ENCODE data around the gene FSTL1. TPM values are rescaled to one million over a fixed set of nuclear protein-coding genes. Genes with fewer than 3 reads are reported as not detected.

Gene FSTL1
- total RNA-seq, 2 experiments from 2014 or later: 0.16 to 1.3 TPM

- H3K9me3 Mint-ChIP-seq (ENCODE audit: low read depth): no peaks in the 10 kb centered on the region
- ATAC-seq (no peak), DNase-seq (no peak)
- H3K4me3 Mint-ChIP-seq: no peak overlapping the region
- no peaks in the 10 kb centered on the region for H3K4me1 Mint-ChIP-seq
- peaks cover 11% of the 10 kb centered on the region for H3K27me3 Mint-ChIP-seq
- no peak overlapping the region for H3K27ac Mint-ChIP-seq
- CTCF ChIA-PET: no interaction called here
- no peaks in the 10 kb centered on the region for H3K36me3 Mint-ChIP-seq
Observed at GRCh38 chr3:120473896-120474675, 23.3 kb upstream of the FSTL1 start.

GRCh38 chr3:120473389-120473788 lies 22.6 kb upstream of the FSTL1 start:
- DNase-seq: no peak
- CTCF ChIA-PET: no interaction called here
- Mint-ChIP-seq H3K9me3 (ENCODE audit: low read depth) (no peaks in the 10 kb centered on the region), H3K4me3 (no peak overlapping the region), H3K36me3 (no peaks in the 10 kb centered on the region), H3K4me1 (no peaks in the 10 kb centered on the region), H3K27ac (no peak overlapping the region), H3K27me3 (peaks cover 9% of the 10 kb centered on the region)
- no peak for ATAC-seq

- Mint-ChIP-seq H3K4me1 (no peaks in the 10 kb centered on the region), H3K27me3 (peaks cover 12% of the 10 kb centered on the region), H3K4me3 (no peak overlapping the region), H3K27ac (no peak overlapping the region), H3K9me3 (ENCODE audit: low read depth) (no peaks in the 10 kb centered on the region), H3K36me3 (no peaks in the 10 kb centered on the region)
- CTCF ChIA-PET: interaction anchor here (1.4 kb wide), 1 partner anchor 55 kb away, joined by 3 read pairs; no protein-coding TSS in a partner anchor
- no peak for DNase-seq
- ATAC-seq: no peak
Observed at GRCh38 chr3:120472121-120472844, 21.5 kb upstream of the FSTL1 start.

GRCh38 chr3:120471643-120472042 lies 20.9 kb upstream of the FSTL1 start:
- no peak overlapping the region for H3K4me3 Mint-ChIP-seq
- no peak for ATAC-seq
- H3K9me3 Mint-ChIP-seq (ENCODE audit: low read depth): no peaks in the 10 kb centered on the region
- DNase-seq: no peak
- CTCF ChIA-PET: interaction anchor here (1.4 kb wide), 1 partner anchor 54 kb away, joined by 3 read pairs; no protein-coding TSS in a partner anchor
- no peak overlapping the region for H3K27ac Mint-ChIP-seq
- H3K27me3 Mint-ChIP-seq: peaks cover 12% of the 10 kb centered on the region
- no peaks in the 10 kb centered on the region for H3K4me1 Mint-ChIP-seq
- H3K36me3 Mint-ChIP-seq: no peaks in the 10 kb centered on the region

GRCh38 chr3:120470870-120471269 lies 20.1 kb upstream of the FSTL1 start:
- CTCF ChIA-PET: interaction anchor here (1.4 kb wide), 1 partner anchor 54 kb away, joined by 3 read pairs; no protein-coding TSS in a partner anchor
- DNase-seq (no peak), ATAC-seq (no peak)
- Mint-ChIP-seq H3K4me3 (no peak overlapping the region), H3K36me3 (no peaks in the 10 kb centered on the region), H3K27ac (no peak overlapping the region), H3K4me1 (no peaks in the 10 kb centered on the region), H3K27me3 (peaks cover 14% of the 10 kb centered on the region), H3K9me3 (ENCODE audit: low read depth) (no peaks in the 10 kb centered on the region)

- Mint-ChIP-seq H3K4me1 (no peaks in the 10 kb centered on the region), H3K27ac (no peak overlapping the region), H3K36me3 (no peaks in the 10 kb centered on the region), H3K4me3 (no peak overlapping the region), H3K9me3 (ENCODE audit: low read depth) (no peaks in the 10 kb centered on the region), H3K27me3 (peaks cover 18% of the 10 kb centered on the region)
- CTCF ChIA-PET: interaction anchor here (0.6 kb wide), 1 partner anchor 13 kb away, joined by 3 read pairs; no protein-coding TSS in a partner anchor
- ATAC-seq (no peak), DNase-seq (no peak)
Observed at GRCh38 chr3:120469882-120470301, 19.1 kb upstream of the FSTL1 start.

GRCh38 chr3:120469440-120469839 lies 18.6 kb upstream of the FSTL1 start:
- H3K36me3 Mint-ChIP-seq: no peaks in the 10 kb centered on the region
- no peak overlapping the region for H3K27ac Mint-ChIP-seq
- CTCF ChIA-PET: no interaction called here
- no peak overlapping the region for H3K4me3 Mint-ChIP-seq
- ATAC-seq (no peak), DNase-seq (no peak)
- no peaks in the 10 kb centered on the region for H3K9me3 Mint-ChIP-seq (ENCODE audit: low read depth)
- H3K4me1 Mint-ChIP-seq: no peaks in the 10 kb centered on the region
- peaks cover 18% of the 10 kb centered on the region for H3K27me3 Mint-ChIP-seq

- no peaks in the 10 kb centered on the region for H3K4me1 Mint-ChIP-seq
- CTCF ChIA-PET: no interaction called here
- H3K27me3 Mint-ChIP-seq: peaks cover 18% of the 10 kb centered on the region
- DNase-seq: no peak
- H3K36me3 Mint-ChIP-seq: no peaks in the 10 kb centered on the region
- no peak overlapping the region for H3K4me3 Mint-ChIP-seq
- ATAC-seq: no peak
- no peaks in the 10 kb centered on the region for H3K9me3 Mint-ChIP-seq (ENCODE audit: low read depth)
- H3K27ac Mint-ChIP-seq: no peak overlapping the region
Observed at GRCh38 chr3:120468635-120469295, 18.0 kb upstream of the FSTL1 start.

GRCh38 chr3:120462409-120462959 lies 11.7 kb upstream of the FSTL1 start:
- Mint-ChIP-seq H3K4me3 (no peak overlapping the region), H3K4me1 (peaks cover 10% of the 10 kb centered on the region), H3K27me3 (peaks cover 13% of the 10 kb centered on the region), H3K9me3 (ENCODE audit: low read depth) (no peaks in the 10 kb centered on the region), H3K27ac (no peak overlapping the region), H3K36me3 (no peaks in the 10 kb centered on the region)
- no peak for ATAC-seq
- DNase-seq: no peak
- CTCF ChIA-PET: interaction anchor here (0.6 to 1.7 kb wide), 3 partner anchors 12 to 654 kb away, joined by 3 to 4 read pairs (median 3); partner anchors contain the start of gene FSTL1

GRCh38 chr3:120461416-120461815 lies 10.6 kb upstream of the FSTL1 start:
- Mint-ChIP-seq H3K4me3 (no peak overlapping the region), H3K9me3 (ENCODE audit: low read depth) (no peaks in the 10 kb centered on the region), H3K27ac (no peak overlapping the region), H3K27me3 (peaks cover 13% of the 10 kb centered on the region), H3K4me1 (peaks cover 10% of the 10 kb centered on the region), H3K36me3 (no peaks in the 10 kb centered on the region)
- ATAC-seq (no peak), DNase-seq (no peak)
- CTCF ChIA-PET: interaction anchor here (1.1 to 1.7 kb wide), 2 partner anchors 11 to 44 kb away, joined by 3 to 4 read pairs; partner anchors contain the start of gene FSTL1

GRCh38 chr3:120460862-120461261 lies 10.1 kb upstream of the FSTL1 start:
- ATAC-seq (no peak), DNase-seq (no peak)
- Mint-ChIP-seq H3K27me3 (peaks cover 12% of the 10 kb centered on the region), H3K4me3 (no peak overlapping the region), H3K4me1 (peaks cover 10% of the 10 kb centered on the region), H3K27ac (no peak overlapping the region), H3K36me3 (no peaks in the 10 kb centered on the region), H3K9me3 (ENCODE audit: low read depth) (no peaks in the 10 kb centered on the region)
- CTCF ChIA-PET: interaction anchor here (1.1 to 1.7 kb wide), 2 partner anchors 10 to 44 kb away, joined by 3 to 4 read pairs; partner anchors contain the start of gene FSTL1

- DNase-seq (no peak), ATAC-seq (no peak)
- Mint-ChIP-seq H3K36me3 (no peaks in the 10 kb centered on the region), H3K4me3 (no peak overlapping the region), H3K9me3 (ENCODE audit: low read depth) (no peaks in the 10 kb centered on the region), H3K27ac (no peak overlapping the region), H3K4me1 (peaks cover 10% of the 10 kb centered on the region), H3K27me3 (peaks cover 12% of the 10 kb centered on the region)
- CTCF ChIA-PET: interaction anchor here (1.7 kb wide), 1 partner anchor 9 kb away, joined by 4 read pairs; the partner anchor contains the start of gene FSTL1
Observed at GRCh38 chr3:120460181-120460790, 9.5 kb upstream of the FSTL1 start.
